Fibroblast of peridontal ligament (primary cell): ENCODE results near the gene DRC7.
A peak's percentile ranks its signal among the peaks of the same experiment; 100 is the strongest.

ENCODE experiments used
- DNase-seq: peaks from one replicate; pipeline ENCODE4 v3.0.0-alpha.2; 2010; ENCODE audit errors: extremely low read depth

Gene DRC7

DNA sequence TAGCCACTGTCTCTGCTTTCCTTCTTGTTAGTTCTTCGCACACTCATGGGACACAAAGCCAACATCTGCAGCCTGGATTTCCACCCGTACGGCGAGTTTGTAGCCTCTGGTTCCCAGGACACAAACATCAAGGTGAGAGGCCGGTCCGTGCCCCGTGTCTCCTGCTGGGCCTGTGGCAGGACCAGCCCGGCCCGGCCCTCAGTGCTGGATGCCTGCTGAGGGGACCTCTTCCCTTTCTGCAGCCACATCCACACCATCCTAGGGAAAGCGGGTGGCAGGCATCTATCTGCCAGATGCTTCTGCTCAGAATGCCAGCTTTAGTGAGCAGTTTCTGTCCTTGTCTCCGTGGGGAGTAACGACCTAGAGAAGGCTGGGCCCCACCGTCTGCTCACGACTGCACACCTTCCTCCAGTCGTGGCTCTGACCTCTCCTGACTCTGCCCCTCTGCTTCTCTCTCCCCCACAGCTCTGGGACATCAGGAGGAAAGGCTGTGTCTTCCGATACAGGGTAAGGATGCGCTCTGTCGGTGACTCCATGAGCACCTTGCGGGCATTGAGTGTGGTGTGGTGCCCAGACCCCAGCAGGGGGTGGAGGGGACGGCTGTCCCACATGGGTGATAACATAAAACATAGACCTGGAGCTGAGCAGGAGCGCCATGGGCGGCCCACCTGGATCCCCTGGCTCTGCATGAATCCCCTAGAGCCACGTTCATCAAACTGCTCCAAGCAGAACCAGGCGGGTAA lies 56.4 kb downstream of the DRC7 start:
- DNase-seq: no peak

DNA sequence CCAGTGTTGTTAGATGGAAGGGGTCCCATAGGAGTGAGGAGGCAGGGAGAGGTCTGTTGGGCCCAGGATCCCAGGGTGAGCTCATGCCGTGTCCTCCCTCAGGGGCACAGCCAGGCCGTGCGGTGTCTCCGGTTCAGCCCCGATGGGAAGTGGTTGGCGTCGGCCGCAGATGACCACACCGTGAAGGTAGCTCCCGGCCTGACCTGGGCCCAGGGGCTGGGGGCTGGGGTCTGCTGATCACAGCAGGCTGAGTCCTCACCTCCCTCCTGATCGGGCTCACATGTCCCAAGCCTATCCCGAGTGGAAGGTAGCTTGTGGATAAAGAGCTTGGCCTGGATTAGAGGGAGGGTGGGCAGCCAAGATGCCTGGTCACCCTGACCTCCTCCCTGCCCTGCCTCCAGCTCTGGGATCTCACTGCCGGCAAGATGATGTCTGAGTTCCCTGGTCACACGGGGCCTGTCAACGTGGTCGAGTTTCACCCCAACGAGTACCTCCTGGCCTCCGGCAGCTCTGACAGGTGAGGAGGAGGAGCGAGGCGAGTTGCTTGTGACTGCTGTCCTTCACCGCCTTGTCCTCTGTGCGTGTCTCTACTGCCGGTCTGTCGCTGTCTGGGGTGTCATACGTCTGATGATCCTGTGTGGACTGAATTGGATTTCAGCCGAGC lies 57.1 kb downstream of the DRC7 start:
- DNase-seq: no peak

DNA sequence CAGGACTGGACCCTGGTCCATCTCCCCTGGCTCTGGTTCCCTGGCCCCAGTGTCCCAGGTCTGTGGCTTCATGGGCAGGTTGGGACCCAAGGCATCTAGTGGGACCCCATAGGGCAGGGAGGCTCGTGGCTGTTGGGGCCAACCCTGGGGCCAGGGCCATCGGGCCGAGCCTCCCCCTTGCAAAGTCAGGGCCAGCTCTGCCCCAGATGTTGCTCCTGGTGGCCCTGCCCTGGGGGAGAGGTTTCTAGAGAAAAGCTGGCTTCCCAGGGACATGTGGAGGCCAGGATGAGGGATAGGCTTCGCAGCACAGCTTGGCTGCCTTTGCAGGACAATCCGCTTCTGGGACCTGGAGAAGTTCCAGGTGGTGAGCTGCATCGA lies 57.6 kb downstream of the DRC7 start:
- no peak for DNase-seq

DNA sequence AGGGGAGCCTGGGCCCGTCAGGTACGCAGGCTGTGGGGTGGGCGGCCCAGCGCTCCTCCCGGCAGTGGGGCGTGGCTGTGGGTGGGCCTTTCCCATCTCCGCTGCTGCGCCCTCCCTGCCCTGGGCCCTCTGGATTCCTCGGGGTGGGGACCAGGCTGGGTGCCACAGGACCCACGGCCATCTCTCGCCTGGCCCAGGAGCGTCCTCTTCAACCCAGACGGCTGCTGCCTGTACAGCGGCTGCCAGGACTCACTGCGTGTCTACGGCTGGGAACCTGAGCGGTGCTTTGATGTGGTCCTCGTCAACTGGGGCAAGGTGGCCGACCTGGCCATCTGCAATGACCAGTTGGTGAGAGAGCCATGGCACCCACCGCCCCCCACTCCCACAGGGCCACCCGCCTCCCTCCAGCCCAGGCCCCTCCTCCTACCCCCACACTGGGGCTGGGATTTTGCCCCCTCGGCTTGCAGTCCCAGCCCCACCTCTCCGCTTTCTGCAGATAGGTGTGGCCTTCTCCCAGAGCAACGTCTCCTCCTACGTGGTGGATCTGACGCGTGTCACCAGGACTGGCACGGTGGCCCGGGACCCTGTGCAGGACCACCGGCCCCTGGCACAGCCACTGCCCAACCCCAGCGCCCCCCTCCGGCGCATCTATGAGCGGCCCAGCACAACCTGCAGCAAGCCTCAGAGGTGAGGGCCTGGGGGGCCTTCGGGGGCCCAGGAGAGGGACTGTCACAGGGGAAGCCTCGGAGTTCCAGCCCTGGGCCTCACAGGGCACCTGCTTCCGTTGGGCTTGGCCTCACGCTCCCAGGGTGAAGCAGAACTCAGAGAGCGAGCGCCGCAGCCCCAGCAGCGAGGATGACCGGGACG lies 58.2 kb downstream of the DRC7 start:
- DNase-seq: no peak

- DNase-seq: no peak
Measured at GRCh38 chr16:57753448-57754353, 59.1 kb downstream of the DRC7 start.

GRCh38 chr16:57754354-57755060 lies 59.9 kb downstream of the DRC7 start:
- DNase-seq: no peak

GRCh38 chr16:57755061-57755684 lies 60.6 kb downstream of the DRC7 start:
- DNase-seq: no peak

DNA sequence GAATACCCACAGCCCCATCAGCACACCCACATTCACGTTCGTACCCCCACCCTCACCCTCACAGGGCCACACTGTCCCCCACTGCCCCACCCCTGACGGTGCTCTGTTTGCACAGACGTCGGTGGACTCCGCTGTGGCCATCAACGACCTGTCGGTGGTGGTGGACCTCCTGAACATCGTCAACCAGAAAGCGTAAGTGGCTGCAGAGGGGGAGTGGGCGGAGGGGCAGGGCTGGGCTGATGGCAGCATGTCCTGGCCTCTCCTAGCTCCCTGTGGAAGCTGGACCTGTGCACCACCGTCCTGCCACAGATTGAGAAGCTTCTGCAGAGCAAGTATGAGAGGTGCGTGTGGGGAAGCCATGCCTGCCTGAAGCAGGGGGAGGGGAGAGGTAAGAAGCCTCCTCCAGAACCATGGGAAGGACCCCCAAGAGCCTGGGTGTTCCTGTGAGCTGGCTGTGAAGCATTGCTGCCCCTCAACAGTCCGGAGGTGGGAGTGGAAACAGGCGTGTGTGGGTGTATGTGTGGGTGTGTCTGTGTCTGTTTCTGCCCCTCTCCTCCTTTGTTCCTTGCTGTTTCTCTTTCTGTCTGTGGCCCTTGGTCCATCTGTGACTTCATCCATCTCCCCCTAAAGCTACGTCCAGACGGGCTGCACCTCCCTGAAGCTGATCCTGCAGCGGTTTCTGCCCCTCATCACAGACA lies 61.3 kb downstream of the DRC7 start:
- no peak for DNase-seq

DNA sequence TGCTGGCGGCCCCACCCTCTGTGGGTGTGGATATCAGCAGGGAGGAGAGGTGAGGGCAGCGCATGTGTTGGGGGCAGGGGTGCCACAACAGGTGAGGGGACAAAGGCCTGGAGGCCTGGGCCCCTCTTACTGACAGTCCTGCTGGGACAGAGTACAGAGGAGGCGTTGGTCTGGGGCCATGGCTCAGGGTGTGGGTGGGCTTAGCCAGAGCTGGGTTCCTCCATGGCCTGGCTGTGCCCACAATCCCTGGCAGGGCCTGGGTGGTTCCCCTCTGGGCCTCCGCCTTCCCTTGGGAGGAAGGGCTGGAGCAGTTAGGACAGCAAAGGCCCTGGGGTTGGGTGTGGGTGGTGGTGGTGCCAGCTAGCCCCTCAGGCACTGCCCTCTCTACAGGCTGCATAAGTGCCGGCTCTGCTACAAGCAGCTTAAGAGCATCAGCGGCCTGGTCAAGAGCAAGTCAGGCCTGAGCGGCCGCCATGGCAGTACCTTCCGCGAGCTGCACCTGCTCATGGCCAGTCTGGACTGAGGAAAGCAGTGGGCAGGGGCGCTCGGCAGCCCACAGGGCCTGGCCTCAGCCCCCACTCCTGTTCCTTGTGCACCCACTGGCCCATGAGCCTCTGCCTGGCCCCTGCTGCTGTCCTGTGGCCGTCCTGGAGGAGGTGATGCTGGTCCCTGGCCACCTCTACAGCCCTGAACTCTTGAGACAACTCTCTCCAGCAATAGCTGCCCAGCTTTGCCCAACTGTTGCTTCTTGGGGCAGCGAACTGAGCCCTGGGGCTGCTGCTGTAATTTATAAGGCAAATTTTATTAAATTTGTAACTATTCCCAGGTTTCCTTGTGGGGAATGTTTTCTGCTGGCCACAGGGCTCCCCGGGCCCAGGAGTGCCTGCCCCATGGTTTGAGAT lies 62.1 kb downstream of the DRC7 start:
- DNase-seq: no peak

- DNase-seq: peak; percentile 72
Measured at GRCh38 chr16:57757326-57757786, 62.8 kb downstream of the DRC7 start.

- DNase-seq: no peak
Measured at GRCh38 chr16:57757883-57758282, 63.3 kb downstream of the DRC7 start.

GRCh38 chr16:57758331-57759117 lies 63.9 kb downstream of the DRC7 start:
- DNase-seq: no peak

GRCh38 chr16:57759131-57759530 lies 64.5 kb downstream of the DRC7 start:
- no peak for DNase-seq

GRCh38 chr16:57759541-57760356 lies 65.1 kb downstream of the DRC7 start:
- no peak for DNase-seq

DNA sequence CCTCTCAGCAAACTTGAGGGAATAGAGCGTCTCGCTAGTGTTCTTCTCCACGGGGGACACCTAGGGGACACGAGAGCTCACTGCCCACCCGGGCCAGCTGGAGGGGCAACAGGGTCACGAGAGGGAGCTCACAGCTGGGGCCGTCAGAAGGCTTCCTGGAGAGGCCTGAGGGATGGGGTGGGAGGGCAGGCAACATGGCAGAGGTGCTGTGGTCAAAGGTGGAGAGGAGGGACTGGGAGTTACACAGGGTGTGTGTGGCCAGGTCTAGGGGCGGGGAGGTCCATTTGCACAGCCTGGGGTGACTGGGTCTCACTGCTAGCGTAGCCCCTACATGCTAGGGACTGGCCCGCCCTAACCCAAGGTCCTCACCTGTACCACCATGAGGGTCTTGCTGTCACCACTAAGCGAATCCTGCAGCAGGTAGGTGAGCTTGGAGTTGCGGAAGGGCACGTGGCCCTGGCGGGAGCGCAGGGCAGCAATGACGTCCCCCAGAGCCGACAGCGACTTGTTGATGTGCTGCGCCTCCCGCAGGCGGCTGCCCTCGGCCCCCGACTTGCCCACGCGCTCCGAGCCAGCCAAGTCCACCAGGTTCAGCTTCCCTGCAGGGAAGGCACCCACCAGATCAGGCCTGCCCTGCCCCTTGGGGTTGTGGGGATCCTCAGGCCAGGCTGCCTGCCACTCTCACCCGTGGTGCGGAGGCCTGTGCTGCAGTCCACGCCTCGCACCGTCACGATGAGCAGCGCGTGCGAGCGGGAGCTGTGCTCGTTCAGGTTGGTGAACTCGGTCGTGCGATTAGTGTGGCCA lies 66.0 kb downstream of the DRC7 start:
- DNase-seq: no peak

- DNase-seq: no peak
Measured at GRCh38 chr16:57761301-57761700, 66.7 kb downstream of the DRC7 start.
